OCI-LY7 (cell line): ENCODE measurements around the gene DUSP28. TPM values are rescaled to one million over a fixed set of nuclear protein-coding genes. Genes with fewer than 3 reads are reported as not detected.

Experiments
- BruUV-seq: library from RNA; stranded (reverse); fragments of 400-500 nt; replicated peaks from 2 replicates; lab custom pipeline; 2021; lab: Mats Ljungman, UMichigan
- CTCF ChIA-PET: fragments of 300-600 bp; sonication (Branson Sonifier 250); formaldehyde crosslinking; loops from one replicate; lab custom pipeline; 2022; ENCODE audit warnings: antibody characterized with exemption; ENCODE audit not compliant: unreplicated experiment; lab: Charles Lee
- POLR2A ChIA-PET: fragments of 300-600 bp; sonication (Branson Sonifier 250); formaldehyde crosslinking; loops from one replicate; lab custom pipeline; 2022; ENCODE audit warnings: antibody characterized with exemption; lab: Charles Lee
- DNase-seq: peaks from one replicate; pipeline ENCODE4 v3.0.0-alpha.2; 2015; ENCODE audit warnings: low spot score
- H2AFZ ChIP-seq: fragments of 200-600 bp; sonication (generic), shearing (Covaris generic); 2 replicates; pipeline ENCODE4 v1.6.1; 2014; ENCODE audit warnings: mild to moderate bottlenecking, antibody characterized with exemption, low read length, moderate library complexity
- H3K27ac ChIP-seq: fragments of 200-600 bp; sonication (generic); 2 replicates; pipeline ENCODE4 v1.5.1; 2014; ENCODE audit warnings: mixed run types, low read depth, mild to moderate bottlenecking, moderate library complexity, low read length, inconsistent platforms; ENCODE audit not compliant: poor library complexity, severe bottlenecking
- H3K36me3 ChIP-seq: fragments of 200-600 bp; sonication (generic); 2 replicates; pipeline ENCODE4 v1.6.1; 2014; ENCODE audit warnings: mild to moderate bottlenecking, antibody characterized with exemption, low read length, moderate library complexity, mixed read lengths; ENCODE audit not compliant: insufficient read depth
- H3K4me1 ChIP-seq: fragments of 200-600 bp; sonication (generic); 2 replicates; pipeline ENCODE4 v1.5.1; 2014; ENCODE audit warnings: mild to moderate bottlenecking, low read length; ENCODE audit not compliant: insufficient read depth, poor library complexity, severe bottlenecking
- H3K4me2 ChIP-seq: fragments of 200-600 bp; sonication (generic); 2 replicates; pipeline ENCODE4 v1.6.1; 2014; ENCODE audit warnings: mild to moderate bottlenecking, low read length
- H3K4me3 ChIP-seq: fragments of 200-600 bp; sonication (generic); 2 replicates; pipeline ENCODE4 v1.5.1; 2014; ENCODE audit warnings: mild to moderate bottlenecking, low read depth, low read length; ENCODE audit not compliant: poor library complexity, severe bottlenecking
- H3K79me2 ChIP-seq: fragments of 200-600 bp; sonication (generic); 2 replicates; pipeline ENCODE4 v1.6.1; 2016; ENCODE audit warnings: low read depth, mild to moderate bottlenecking, low read length, moderate library complexity, mixed read lengths; ENCODE audit not compliant: insufficient read depth
- H3K9me2 ChIP-seq: fragments of 200-600 bp; sonication (generic); 2 replicates; pipeline ENCODE4 v1.6.1; 2016; ENCODE audit warnings: mild to moderate bottlenecking, low read length, mixed read lengths; ENCODE audit not compliant: insufficient read depth
- H3K9me3 ChIP-seq: fragments of 200-600 bp; sonication (generic); 2 replicates; pipeline ENCODE4 v1.6.1; 2014; ENCODE audit warnings: mild to moderate bottlenecking, mixed run types, low read length, mixed read lengths
- H4K20me1 ChIP-seq: fragments of 200-600 bp; sonication (generic); 2 replicates; pipeline ENCODE4 v1.6.1; 2014; ENCODE audit warnings: mild to moderate bottlenecking, antibody characterized with exemption, low read length, moderate library complexity, mixed read lengths; ENCODE audit not compliant: insufficient read depth
- CTCF ChIP-seq: fragments of 200-600 bp; sonication (generic); conservative IDR thresholded peaks from 2 replicates; pipeline ENCODE4 v1.5.1; 2014; ENCODE audit warnings: mild to moderate bottlenecking, antibody characterized with exemption, low read length, moderate library complexity, mixed read lengths
- EZH2phosphoT487 ChIP-seq: fragments of 200-600 bp; sonication (generic); IDR thresholded peaks from 2 replicates; pipeline ENCODE4 v1.6.1; 2018; ENCODE audit warnings: low read depth, borderline replicate concordance, mild to moderate bottlenecking, mixed run types, antibody characterized with exemption, low read length, moderate library complexity, mixed read lengths
- intact Hi-C: fragments of 100-400 bp; cut with micrococcal nuclease; formaldehyde crosslinking; loops from one replicate; pipeline ENCODE4 v1.10.0; 2022; ENCODE audit not compliant: unreplicated experiment
- total RNA-seq, 2 experiments: library from RNA; depleted of rRNA in 1 of 2; stranded (reverse); fragments of >200 nt in 1 of 2; shearing (Covaris generic) in 1 of 2; gene quantifications; 2 replicates each; pipeline ENCODE4 v1.2.3, GENCODE V29; 2014 to 2022

Gene DUSP28
- total RNA-seq, 2 experiments from 2014 or later = 15.8 to 17.6 TPM

- peaks cover 34% of the 10 kb centered on the region for H3K36me3 ChIP-seq
- ChIA-PET CTCF (no interaction called here), POLR2A (no interaction called here)
- no peak overlapping the region for H3K4me3 ChIP-seq
- H4K20me1 ChIP-seq = no peaks in the 10 kb centered on the region
- no peak for DNase-seq
- no TSS peak for BruUV-seq
- H3K4me2 ChIP-seq = no peak overlapping the region
- TF ChIP-seq EZH2phosphoT487 (no peak), CTCF (no peak)
- no peak overlapping the region for H3K27ac ChIP-seq
- H3K9me3 ChIP-seq = no peaks in the 10 kb centered on the region
- intact Hi-C loops = no loop called here
- no peaks in the 10 kb centered on the region for H3K79me2 ChIP-seq
- no peak overlapping the region for H2AFZ ChIP-seq
- H3K9me2 ChIP-seq = no peaks in the 10 kb centered on the region
- peaks cover 4% of the 10 kb centered on the region for H3K4me1 ChIP-seq
Observed at GRCh38 chr2:240511351-240512108, 48.6 kb upstream of the DUSP28 start.

GRCh38 chr2:240512109-240512485, 48.1 kb upstream of the DUSP28 start:
- ChIA-PET CTCF (no interaction called here), POLR2A (no interaction called here)
- BruUV-seq = no TSS peak
- H4K20me1 ChIP-seq = no peaks in the 10 kb centered on the region
- peaks cover 4% of the 10 kb centered on the region for H3K4me1 ChIP-seq
- no peak for DNase-seq
- H3K9me2 ChIP-seq = no peaks in the 10 kb centered on the region
- H3K27ac ChIP-seq = no peak overlapping the region
- intact Hi-C loops = no loop called here
- no peaks in the 10 kb centered on the region for H3K79me2 ChIP-seq
- no peak overlapping the region for H3K4me3 ChIP-seq
- H3K9me3 ChIP-seq = no peaks in the 10 kb centered on the region
- no peak overlapping the region for H2AFZ ChIP-seq
- no peak overlapping the region for H3K4me2 ChIP-seq
- TF ChIP-seq CTCF (no peak), EZH2phosphoT487 (no peak)
- peaks cover 39% of the 10 kb centered on the region for H3K36me3 ChIP-seq
